RWPE2 (cell line): ENCODE data around the gene NEDD4L.

Experiments
- ATAC-seq: fragments of 200-7000 bp; cut with Tn5 transposase; 3 replicates; pipeline ENCODE4 v1.9.1; 2021; ENCODE audit warnings: low read depth
- DNase-seq: peaks from one replicate; pipeline ENCODE4 v3.0.0-alpha.2; 2020; ENCODE audit warnings: low spot score
- H3K27ac ChIP-seq: fragments of 450-650 bp; 2 replicates; pipeline ENCODE4 v1.5.1; 2017; ENCODE audit warnings: mild to moderate bottlenecking; ENCODE audit not compliant: poor library complexity, severe bottlenecking
- H3K27me3 ChIP-seq: fragments of 250-450 bp; sonication (Bioruptor Pico); 2 replicates; pipeline ENCODE4 v1.5.1; 2021; ENCODE audit warnings: mild to moderate bottlenecking, moderate library complexity; ENCODE audit not compliant: insufficient read depth, poor library complexity, severe bottlenecking
- H3K36me3 ChIP-seq: fragments of 250-450 bp; sonication (Bioruptor Pico); 2 replicates; pipeline ENCODE4 v1.5.1; 2020; ENCODE audit warnings: low read depth, mild to moderate bottlenecking, moderate library complexity
- H3K4me1 ChIP-seq: fragments of 250-450 bp; sonication (Bioruptor Pico); 2 replicates; pipeline ENCODE4 v1.5.1; 2021; ENCODE audit warnings: mild to moderate bottlenecking, moderate library complexity; ENCODE audit not compliant: insufficient read depth, poor library complexity, severe bottlenecking
- H3K4me3 ChIP-seq: fragments of 250-450 bp; sonication (Bioruptor Pico); 2 replicates; pipeline ENCODE4 v1.5.1; 2021; ENCODE audit warnings: mild to moderate bottlenecking, moderate library complexity; ENCODE audit not compliant: severe bottlenecking
- H3K9me3 ChIP-seq: fragments of 250-450 bp; sonication (Bioruptor Pico); 2 replicates; pipeline ENCODE4 v1.5.1; 2021; ENCODE audit warnings: mild to moderate bottlenecking, moderate library complexity; ENCODE audit not compliant: severe bottlenecking
- CTCF ChIP-seq: fragments of 450-650 bp; IDR thresholded peaks from one replicate; pipeline ENCODE4 v1.5.1; 2017; ENCODE audit warnings: mild to moderate bottlenecking, moderate library complexity; ENCODE audit not compliant: poor library complexity, severe bottlenecking

Gene NEDD4L

GRCh38 chr18:58191626-58192025 is 147.6 kb downstream of the NEDD4L start:
- Histone ChIP-seq H3K27me3 (no peaks in the 10 kb centered on the region), H3K9me3 (no peaks in the 10 kb centered on the region), H3K4me1 (peaks cover 33% of the 10 kb centered on the region), H3K4me3 (no peak overlapping the region), H3K36me3 (no peaks in the 10 kb centered on the region), H3K27ac (peak overlapping the region; percentile 17)
- no peak for ATAC-seq
- TF ChIP-seq CTCF, result no peak
- DNase-seq, result no peak

- no peak for TF ChIP-seq CTCF
- Histone ChIP-seq H3K36me3 (no peaks in the 10 kb centered on the region), H3K9me3 (no peaks in the 10 kb centered on the region), H3K27me3 (no peaks in the 10 kb centered on the region), H3K27ac (no peak overlapping the region), H3K4me1 (peaks cover 33% of the 10 kb centered on the region), H3K4me3 (no peak overlapping the region)
- ATAC-seq, result no peak
- no peak for DNase-seq
Measured at GRCh38 chr18:58192519-58192918, 148.5 kb downstream of the NEDD4L start.

GRCh38 chr18:58194028-58194427 is 150.0 kb downstream of the NEDD4L start:
- TF ChIP-seq CTCF, result peak; percentile 63
- Histone ChIP-seq H3K27me3 (no peaks in the 10 kb centered on the region), H3K27ac (peak overlapping the region; percentile 88), H3K9me3 (no peaks in the 10 kb centered on the region), H3K4me1 (peaks cover 30% of the 10 kb centered on the region), H3K4me3 (no peak overlapping the region), H3K36me3 (no peaks in the 10 kb centered on the region)
- no peak for DNase-seq
- ATAC-seq, result 0 out of 3 replicates have a peak, but pooled peaks have one; percentile 18

GRCh38 chr18:58195278-58195765 is 151.3 kb downstream of the NEDD4L start:
- DNase-seq, result peak; percentile 69
- peak; percentile 81 for ATAC-seq
- H3K27ac ChIP-seq, result peak overlapping the region; percentile 88

More at GRCh38 chr18:58195278-58195765, 151.3 kb downstream of the NEDD4L start:
- H3K9me3 ChIP-seq, result no peaks in the 10 kb centered on the region
- peaks cover 26% of the 10 kb centered on the region for H3K4me1 ChIP-seq
- no peak for TF ChIP-seq CTCF
- peak overlapping the region; percentile 40 for H3K4me3 ChIP-seq
- no peaks in the 10 kb centered on the region for H3K36me3 ChIP-seq
- no peaks in the 10 kb centered on the region for H3K27me3 ChIP-seq
